Memory B cell (primary cell): ENCODE results near the gene RFX5.

Experiments
- ATAC-seq: fragments of 150-1000 bp; cut with Tn5 transposase; 2 replicates; pipeline ENCODE4 v1.10.0; 2021; ENCODE audit warnings: low read depth, mild to moderate bottlenecking, moderate library complexity
- DNase-seq, 2 donors: peaks; one replicate each; pipeline ENCODE4 v3.0.0; 2022; ENCODE audit warnings: low spot score in 2 of 2
- H3K27ac Mint-ChIP-seq: one replicate; pipeline ENCODE4 v1.8.0; 2022; ENCODE audit warnings: mild to moderate bottlenecking, moderate library complexity, mixed read lengths
- H3K27me3 Mint-ChIP-seq: one replicate; pipeline ENCODE4 v1.8.0; 2022; ENCODE audit warnings: mixed read lengths
- H3K36me3 Mint-ChIP-seq: one replicate; pipeline ENCODE4 v1.8.0; 2022; ENCODE audit warnings: mild to moderate bottlenecking, mixed read lengths
- H3K4me1 Mint-ChIP-seq: one replicate; pipeline ENCODE4 v1.8.0; 2022; ENCODE audit warnings: mixed read lengths
- H3K4me3 Mint-ChIP-seq: one replicate; pipeline ENCODE4 v1.8.0; 2022; ENCODE audit warnings: mild to moderate bottlenecking, moderate library complexity, mixed read lengths
- H3K9me3 Mint-ChIP-seq: one replicate; pipeline ENCODE4 v1.8.0; 2022; ENCODE audit warnings: mixed read lengths

RFX5 gene

DNA sequence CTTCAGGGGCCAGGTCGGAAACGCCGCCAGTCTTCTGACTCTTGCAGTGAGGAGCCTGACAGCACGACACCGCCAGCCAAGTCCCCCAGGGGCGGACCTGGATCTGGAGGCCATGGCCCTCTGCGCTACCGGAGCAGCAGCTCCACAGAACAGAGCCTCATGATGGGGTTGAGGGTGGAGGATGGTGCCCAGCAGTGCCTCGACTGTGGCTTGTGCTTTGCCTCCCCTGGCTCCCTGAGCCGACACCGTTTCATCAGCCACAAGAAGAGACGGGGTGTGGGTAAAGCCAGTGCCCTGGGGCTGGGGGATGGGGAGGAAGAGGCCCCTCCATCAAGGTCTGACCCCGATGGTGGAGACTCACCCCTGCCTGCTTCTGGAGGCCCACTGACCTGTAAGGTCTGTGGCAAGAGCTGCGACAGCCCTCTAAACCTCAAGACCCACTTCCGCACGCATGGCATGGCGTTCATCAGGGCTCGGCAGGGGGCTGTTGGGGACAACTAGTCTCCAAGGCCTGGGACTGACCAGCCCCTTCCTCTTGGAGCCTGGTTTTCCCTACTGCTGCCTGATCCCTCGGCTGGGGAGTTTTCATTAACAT lies 56.2 kb downstream of the RFX5 start:
- DNase-seq (no peak), ATAC-seq (no peak)
- Mint-ChIP-seq H3K4me1 (peaks cover 16% of the 10 kb centered on the region), H3K36me3 (peaks cover 17% of the 10 kb centered on the region), H3K4me3 (no peak overlapping the region), H3K27me3 (no peaks in the 10 kb centered on the region), H3K27ac (peak overlapping the region; percentile 53), H3K9me3 (no peaks in the 10 kb centered on the region)
